GM12878 (cell line): Measurements from ENCODE around the gene NTN1. TPM values are rescaled to one million over a fixed set of nuclear protein-coding genes. Genes with fewer than 3 reads are reported as not detected.

Source experiments
- BMI1 ChIP-seq: fragments of 450-650 bp; IDR thresholded peaks from 2 replicates; pipeline ENCODE4 v1.6.1; 2016; ENCODE audit warnings: mild to moderate bottlenecking, moderate library complexity, borderline replicate concordance
- CBFB ChIP-seq: IDR thresholded peaks from 2 replicates; pipeline ENCODE4 v1.6.1; 2016; ENCODE audit warnings: antibody characterized with exemption, low read depth
- DPF2 ChIP-seq: fragments of 450-650 bp; IDR thresholded peaks from 2 replicates; pipeline ENCODE4 v1.6.1; 2017; ENCODE audit warnings: mild to moderate bottlenecking
- E4F1 ChIP-seq: fragments of 450-650 bp; IDR thresholded peaks from 2 replicates; pipeline ENCODE4 v1.6.1; 2018; ENCODE audit warnings: borderline replicate concordance, mild to moderate bottlenecking; ENCODE audit not compliant: partially characterized antibody
- EED ChIP-seq: sonication (generic); IDR thresholded peaks from 2 replicates; pipeline ENCODE4 v1.6.1; 2016; ENCODE audit warnings: antibody characterized with exemption, low read depth
- ESRRA ChIP-seq: IDR thresholded peaks from 2 replicates; pipeline ENCODE4 v1.6.1; 2012; ENCODE audit warnings: mild to moderate bottlenecking, low read length, improper control_type of control experiment
- HDAC6 ChIP-seq: fragments of 200-600 bp; sonication (generic); IDR thresholded peaks from one replicate; pipeline ENCODE4 v1.8.0; 2017; ENCODE audit warnings: antibody characterized with exemption; ENCODE audit not compliant: unreplicated experiment
- HDGF ChIP-seq: fragments of 450-650 bp; IDR thresholded peaks from 2 replicates; pipeline ENCODE4 v1.6.1; 2016; ENCODE audit warnings: antibody characterized with exemption
- IKZF1 ChIP-seq: fragments of 450-650 bp; conservative IDR thresholded peaks from 2 replicates; pipeline ENCODE4 v1.6.1; 2017; ENCODE audit warnings: antibody characterized with exemption, mild to moderate bottlenecking
- IKZF2 ChIP-seq, 2 experiments: fragments of 450-650 bp; IDR thresholded peaks; 2 replicates each; pipeline ENCODE4 v1.6.1; 2017; ENCODE audit warnings: mild to moderate bottlenecking in 2 of 2, moderate library complexity in 2 of 2
- IRF3 ChIP-seq: fragments of 450-650 bp; IDR thresholded peaks from 2 replicates; pipeline ENCODE4 v1.6.1; 2014; ENCODE audit warnings: mild to moderate bottlenecking
- IRF4 ChIP-seq: IDR thresholded peaks from 2 replicates; pipeline ENCODE4 v1.6.1; 2011; ENCODE audit warnings: low read depth, low read length
- JUNB ChIP-seq: IDR thresholded peaks from 2 replicates; pipeline ENCODE4 v1.6.1; 2016; ENCODE audit warnings: antibody characterized with exemption, mild to moderate bottlenecking
- MXI1 ChIP-seq: fragments of 150-350 bp; IDR thresholded peaks from 2 replicates; pipeline ENCODE4 v1.6.1; 2011; ENCODE audit warnings: low read depth, mild to moderate bottlenecking, inconsistent platforms, low read length, improper control_type of control experiment
- NR2C1 ChIP-seq: fragments of 450-650 bp; IDR thresholded peaks from 2 replicates; pipeline ENCODE4 v1.6.1; 2017; ENCODE audit warnings: antibody characterized with exemption, mild to moderate bottlenecking, moderate library complexity
- RELA ChIP-seq: fragments of 450-650 bp; IDR thresholded peaks from 2 replicates; pipeline ENCODE4 v1.8.0; 2014; ENCODE audit warnings: borderline replicate concordance; ENCODE audit not compliant: partially characterized antibody
- SMAD1 ChIP-seq: fragments of 450-650 bp; IDR thresholded peaks from 2 replicates; pipeline ENCODE4 v1.6.1; 2018; ENCODE audit warnings: mild to moderate bottlenecking, low read depth; ENCODE audit not compliant: partially characterized antibody
- SREBF1 ChIP-seq: IDR thresholded peaks from 2 replicates; pipeline ENCODE4 v1.6.1; 2012; ENCODE audit warnings: mild to moderate bottlenecking, low read length
- TARDBP ChIP-seq: IDR thresholded peaks from 2 replicates; pipeline ENCODE4 v1.6.1; 2016; ENCODE audit warnings: borderline replicate concordance
- polyA plus RNA-seq, 11 experiments: library from polyadenylated mRNA; depleted of rRNA in 4 of 11; unstranded in 6 of 11; stranded (reverse) in 5 of 11; fragments of >200 nt; fragmentation: Nextera tagmentation in 4 of 11; fragmentation: Illumina TruSeq in 1 of 11; extraction: Ambion mirVana in 4 of 11; extraction: Trizol in 1 of 11; gene quantifications; 1 replicate in 1 of 11; 2 replicates in 10 of 11; pipeline versions ENCODE4 v1.2.1 to v1.2.3, GENCODE V29; 2011 to 2016; ENCODE audit warnings: inconsistent platforms in 2 of 11, missing spikeins in 2 of 11, low read depth in 1 of 11
- total RNA-seq, 4 experiments: library from RNA; depleted of rRNA in 3 of 4; stranded (reverse); fragments of >200 nt in 3 of 4; fragmentation: Illumina TruSeq in 1 of 4; extraction: Trizol in 1 of 4; gene quantifications; 2 replicates each; pipeline versions ENCODE4 v1.2.1 to v1.2.3, GENCODE V29; 2013 to 2021
- TF ChIP-seq, protein P1 (sequence below): IDR thresholded peaks from 2 replicates; pipeline ENCODE4 v1.6.1; 2012; ENCODE audit warnings: low read depth, low read length, improper control_type of control experiment
- TF ChIP-seq, protein P2 (sequence below): IDR thresholded peaks from 2 replicates; pipeline ENCODE4 v1.6.1; 2012; ENCODE audit warnings: low read depth, low read length, improper control_type of control experiment
- TF ChIP-seq, protein P3 (sequence below): IDR thresholded peaks from 2 replicates; pipeline ENCODE4 v1.6.1; 2011; ENCODE audit warnings: low read depth, low read length, improper control_type of control experiment, borderline replicate concordance
- TF ChIP-seq, protein P4 (sequence below): fragments of 450-650 bp; IDR thresholded peaks from 2 replicates; pipeline ENCODE4 v1.6.1; 2016; ENCODE audit warnings: mild to moderate bottlenecking, moderate library complexity, borderline replicate concordance

The NTN1 gene
- total and polyA plus RNA-seq, 10 of the 15 experiments (the other 5 are each of a cell fraction or from before 2014, with no cell fraction given), result 0.02 to 0.89 (median 0.35) TPM

GRCh38 chr17:9001559-9001958 is 19.8 kb upstream of the NTN1 start (continued):
- TF ChIP-seq, protein P1, sequence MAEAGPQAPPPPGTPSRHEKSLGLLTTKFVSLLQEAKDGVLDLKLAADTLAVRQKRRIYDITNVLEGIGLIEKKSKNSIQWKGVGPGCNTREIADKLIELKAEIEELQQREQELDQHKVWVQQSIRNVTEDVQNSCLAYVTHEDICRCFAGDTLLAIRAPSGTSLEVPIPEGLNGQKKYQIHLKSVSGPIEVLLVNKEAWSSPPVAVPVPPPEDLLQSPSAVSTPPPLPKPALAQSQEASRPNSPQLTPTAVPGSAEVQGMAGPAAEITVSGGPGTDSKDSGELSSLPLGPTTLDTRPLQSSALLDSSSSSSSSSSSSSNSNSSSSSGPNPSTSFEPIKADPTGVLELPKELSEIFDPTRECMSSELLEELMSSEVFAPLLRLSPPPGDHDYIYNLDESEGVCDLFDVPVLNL, result no peak
- TF ChIP-seq SMAD1 (no peak), E4F1 (no peak), MXI1 (no peak), HDGF (no peak), BMI1 (no peak), IKZF2 (IDR thresholded peaks at IDR 0.05) (no peak; a peak in 1 of 4 replicates), IRF4 (0 out of 2 replicates have a peak, but pooled peaks have one; percentile 28), HDAC6 (no peak), EED (0 out of 2 replicates have a peak, but pooled peaks have one; percentile 15), DPF2 (no peak), SREBF1 (no peak), CBFB (no peak), IRF3 (no peak), NR2C1 (no peak), TARDBP (no peak), JUNB (peak; percentile 77), IKZF1 (no peak), ESRRA (no peak), RELA (no peak)
- TF ChIP-seq, protein P2, sequence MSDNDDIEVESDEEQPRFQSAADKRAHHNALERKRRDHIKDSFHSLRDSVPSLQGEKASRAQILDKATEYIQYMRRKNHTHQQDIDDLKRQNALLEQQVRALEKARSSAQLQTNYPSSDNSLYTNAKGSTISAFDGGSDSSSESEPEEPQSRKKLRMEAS, result no peak
- TF ChIP-seq, protein P3, sequence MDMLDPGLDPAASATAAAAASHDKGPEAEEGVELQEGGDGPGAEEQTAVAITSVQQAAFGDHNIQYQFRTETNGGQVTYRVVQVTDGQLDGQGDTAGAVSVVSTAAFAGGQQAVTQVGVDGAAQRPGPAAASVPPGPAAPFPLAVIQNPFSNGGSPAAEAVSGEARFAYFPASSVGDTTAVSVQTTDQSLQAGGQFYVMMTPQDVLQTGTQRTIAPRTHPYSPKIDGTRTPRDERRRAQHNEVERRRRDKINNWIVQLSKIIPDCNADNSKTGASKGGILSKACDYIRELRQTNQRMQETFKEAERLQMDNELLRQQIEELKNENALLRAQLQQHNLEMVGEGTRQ, result no peak
- TF ChIP-seq, protein P4, sequence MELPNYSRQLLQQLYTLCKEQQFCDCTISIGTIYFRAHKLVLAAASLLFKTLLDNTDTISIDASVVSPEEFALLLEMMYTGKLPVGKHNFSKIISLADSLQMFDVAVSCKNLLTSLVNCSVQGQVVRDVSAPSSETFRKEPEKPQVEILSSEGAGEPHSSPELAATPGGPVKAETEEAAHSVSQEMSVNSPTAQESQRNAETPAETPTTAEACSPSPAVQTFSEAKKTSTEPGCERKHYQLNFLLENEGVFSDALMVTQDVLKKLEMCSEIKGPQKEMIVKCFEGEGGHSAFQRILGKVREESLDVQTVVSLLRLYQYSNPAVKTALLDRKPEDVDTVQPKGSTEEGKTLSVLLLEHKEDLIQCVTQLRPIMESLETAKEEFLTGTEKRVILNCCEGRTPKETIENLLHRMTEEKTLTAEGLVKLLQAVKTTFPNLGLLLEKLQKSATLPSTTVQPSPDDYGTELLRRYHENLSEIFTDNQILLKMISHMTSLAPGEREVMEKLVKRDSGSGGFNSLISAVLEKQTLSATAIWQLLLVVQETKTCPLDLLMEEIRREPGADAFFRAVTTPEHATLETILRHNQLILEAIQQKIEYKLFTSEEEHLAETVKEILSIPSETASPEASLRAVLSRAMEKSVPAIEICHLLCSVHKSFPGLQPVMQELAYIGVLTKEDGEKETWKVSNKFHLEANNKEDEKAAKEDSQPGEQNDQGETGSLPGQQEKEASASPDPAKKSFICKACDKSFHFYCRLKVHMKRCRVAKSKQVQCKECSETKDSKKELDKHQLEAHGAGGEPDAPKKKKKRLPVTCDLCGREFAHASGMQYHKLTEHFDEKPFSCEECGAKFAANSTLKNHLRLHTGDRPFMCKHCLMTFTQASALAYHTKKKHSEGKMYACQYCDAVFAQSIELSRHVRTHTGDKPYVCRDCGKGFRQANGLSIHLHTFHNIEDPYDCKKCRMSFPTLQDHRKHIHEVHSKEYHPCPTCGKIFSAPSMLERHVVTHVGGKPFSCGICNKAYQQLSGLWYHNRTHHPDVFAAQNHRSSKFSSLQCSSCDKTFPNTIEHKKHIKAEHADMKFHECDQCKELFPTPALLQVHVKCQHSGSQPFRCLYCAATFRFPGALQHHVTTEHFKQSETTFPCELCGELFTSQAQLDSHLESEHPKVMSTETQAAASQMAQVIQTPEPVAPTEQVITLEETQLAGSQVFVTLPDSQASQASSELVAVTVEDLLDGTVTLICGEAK, result no peak
